H1 (cell line): Measurements from ENCODE around the gene SMARCAL1. TPM values are rescaled to one million over a fixed set of nuclear protein-coding genes. Genes with fewer than 3 reads are reported as not detected.

Experiments used
- CTCF ChIA-PET: fragments of 300-600 bp; sonication (Branson Sonifier 250); formaldehyde crosslinking; loops from one replicate; lab custom pipeline; 2021; ENCODE audit not compliant: partially characterized antibody; lab: Charles Lee
- POLR2A ChIA-PET: fragments of 300-600 bp; sonication (Branson Sonifier 250); formaldehyde crosslinking; loops from one replicate; lab custom pipeline; 2021; ENCODE audit warnings: inconsistent platforms; ENCODE audit not compliant: partially characterized antibody; lab: Charles Lee
- DNase-seq, 2 experiments: peaks; one replicate each; pipeline versions ENCODE4 v3.0.0 to v3.0.0-alpha.2; 2010 to 2022; ENCODE audit warnings: low spot score in 2 of 2, low read depth in 1 of 2, mixed read lengths in 1 of 2
- FAIRE-seq: peaks from 2 replicates; lab custom pipeline; 2011; peaks lifted over from hg19 to GRCh38; lab: Jason Lieb, UNC
- H2AFZ ChIP-seq: 2 replicates; pipeline ENCODE4 v1.8.1; 2012; ENCODE audit warnings: low read length, inconsistent platforms
- H2AK5ac ChIP-seq: 2 replicates; pipeline ENCODE4 v1.6.1; 2013; ENCODE audit warnings: low read depth, low read length
- H2BK120ac ChIP-seq: replicated peaks from 2 replicates; pipeline ENCODE3; 2013; ENCODE audit warnings: low read depth, low read length, inconsistent platforms
- H2BK12ac ChIP-seq: 2 replicates; pipeline ENCODE4 v1.6.1; 2013; ENCODE audit warnings: low read depth, low read length
- H2BK15ac ChIP-seq: 2 replicates; pipeline ENCODE4 v1.6.1; 2013; ENCODE audit warnings: low read length
- H2BK20ac ChIP-seq: 2 replicates; pipeline ENCODE4 v1.6.1; 2013; ENCODE audit warnings: low read length
- H2BK5ac ChIP-seq: 2 replicates; pipeline ENCODE4 v1.6.1; 2013; ENCODE audit warnings: low read depth, low read length
- H3K14ac ChIP-seq: 2 replicates; pipeline ENCODE4 v1.6.1; 2013; ENCODE audit warnings: inconsistent platforms; ENCODE audit not compliant: insufficient read length
- H3K18ac ChIP-seq: 2 replicates; pipeline ENCODE4 v1.6.1; 2013; ENCODE audit warnings: low read length; ENCODE audit errors: extremely low read depth
- H3K23ac ChIP-seq: 2 replicates; pipeline ENCODE4 v1.6.1; 2013; ENCODE audit warnings: inconsistent platforms; ENCODE audit not compliant: insufficient read length
- H3K23me2 ChIP-seq: 2 replicates; pipeline ENCODE4 v1.6.1; 2013; ENCODE audit warnings: low read depth, low read length
- H3K27ac ChIP-seq: 2 replicates; pipeline ENCODE4 v1.6.1; 2011; ENCODE audit warnings: low read depth, low read length, inconsistent platforms
- H3K27me3 ChIP-seq, 4 experiments: replicated peaks in 1 of 4; 1 replicate in 1 of 4; 2 replicates in 3 of 4; pipeline versions ENCODE4 v1.6.1 to v1.8.1; 2011 to 2013; ENCODE audit warnings: low read length in 3 of 4, mild to moderate bottlenecking in 3 of 4, inconsistent platforms in 2 of 4, mixed read lengths in 2 of 4, moderate library complexity in 1 of 4; ENCODE audit not compliant: control insufficient read depth in 3 of 4, insufficient read depth in 3 of 4; ENCODE audit errors: extremely low read depth in 1 of 4
- H3K36me3 ChIP-seq, 4 experiments: 2 replicates each; pipeline versions ENCODE4 v1.6.1 to v1.8.1; 2011 to 2013; ENCODE audit warnings: mild to moderate bottlenecking in 4 of 4, low read length in 3 of 4, moderate library complexity in 2 of 4, control low read depth in 1 of 4, inconsistent platforms in 1 of 4; ENCODE audit not compliant: insufficient read depth in 4 of 4, control insufficient read depth in 2 of 4
- H3K4ac ChIP-seq: replicated peaks from 2 replicates; pipeline ENCODE3; 2013; ENCODE audit warnings: low read length, low read depth, mixed read lengths, inconsistent platforms; ENCODE audit not compliant: insufficient read length
- H3K4me1 ChIP-seq, 4 experiments: replicated peaks in 1 of 4; 1 replicate in 1 of 4; 2 replicates in 3 of 4; pipeline versions ENCODE4 v1.6.1 to v1.8.1; 2011 to 2013; ENCODE audit warnings: low read length in 3 of 4, inconsistent platforms in 2 of 4, mixed read lengths in 1 of 4; ENCODE audit not compliant: insufficient read depth in 4 of 4, control insufficient read depth in 3 of 4
- H3K4me2 ChIP-seq, 2 experiments: 2 replicates each; pipeline versions ENCODE4 v1.6.1 to v1.8.1; 2011 to 2013; ENCODE audit warnings: low read depth in 2 of 2, low read length in 2 of 2, control low read depth in 1 of 2, inconsistent platforms in 1 of 2, mild to moderate bottlenecking in 1 of 2; ENCODE audit not compliant: insufficient read depth in 1 of 2
- H3K4me3 ChIP-seq, 4 experiments: fragments of 200-600, 300-600 bp in 1 of 4; sonication (generic), shearing (Covaris generic), sonication (Bioruptor Twin) in 1 of 4; 2 replicates each; pipeline versions ENCODE4 v1.5.1 to v1.8.1; 2011 to 2016; ENCODE audit warnings: low read length in 4 of 4, low read depth in 3 of 4, control low read depth in 2 of 4, inconsistent platforms in 2 of 4, mild to moderate bottlenecking in 2 of 4, mixed read lengths in 1 of 4, moderate library complexity in 1 of 4; ENCODE audit not compliant: insufficient read depth in 2 of 4; ENCODE audit errors: extremely low read depth in 1 of 4
- H3K56ac ChIP-seq: replicated peaks from 2 replicates; pipeline ENCODE3; 2013; ENCODE audit warnings: low read depth, mild to moderate bottlenecking, mixed read lengths, low read length, inconsistent platforms; ENCODE audit not compliant: insufficient read length
- H3K79me1 ChIP-seq: 2 replicates; pipeline ENCODE4 v1.6.1; 2013; ENCODE audit warnings: low read depth, low read length, control low read depth
- H3K79me2 ChIP-seq, 2 experiments: 2 replicates each; pipeline versions ENCODE4 v1.6.1 to v1.8.1; 2012 to 2013; ENCODE audit warnings: low read length in 2 of 2, mild to moderate bottlenecking in 2 of 2, inconsistent platforms in 1 of 2; ENCODE audit not compliant: insufficient read depth in 2 of 2, control insufficient read depth in 1 of 2
- H3K9ac ChIP-seq, 4 experiments: replicated peaks in 1 of 4; 1 replicate in 1 of 4; 2 replicates in 3 of 4; pipeline versions ENCODE4 v1.6.1 to v1.8.1; 2011 to 2013; ENCODE audit warnings: low read depth in 3 of 4, low read length in 3 of 4, control low read depth in 2 of 4, mild to moderate bottlenecking in 2 of 4, moderate library complexity in 2 of 4, inconsistent platforms in 1 of 4; ENCODE audit errors: extremely low read depth in 1 of 4
- H3K9me3 ChIP-seq, 2 experiments: 2 replicates each; pipeline versions ENCODE4 v1.6.1 to v1.8.1; 2012 to 2013; ENCODE audit warnings: mild to moderate bottlenecking in 2 of 2, moderate library complexity in 2 of 2, control low read depth in 1 of 2, inconsistent platforms in 1 of 2, low read depth in 1 of 2, low read length in 1 of 2, mixed read lengths in 1 of 2; ENCODE audit not compliant: insufficient read depth in 2 of 2
- H4K20me1 ChIP-seq, 2 experiments: replicated peaks in 1 of 2; 2 replicates each; pipeline versions ENCODE3 to v1.8.1; 2011 to 2013; ENCODE audit warnings: inconsistent platforms in 2 of 2, low read length in 2 of 2, mild to moderate bottlenecking in 1 of 2; ENCODE audit not compliant: insufficient read depth in 2 of 2, control insufficient read depth in 1 of 2
- H4K5ac ChIP-seq: 2 replicates; pipeline ENCODE4 v1.6.1; 2013; ENCODE audit warnings: low read length, low read depth, mixed read lengths, inconsistent platforms; ENCODE audit not compliant: insufficient read length
- H4K8ac ChIP-seq: 2 replicates; pipeline ENCODE4 v1.8.0; 2013; ENCODE audit warnings: mild to moderate bottlenecking, moderate library complexity, low read length, inconsistent platforms; ENCODE audit not compliant: insufficient read depth; ENCODE audit errors: extremely low read depth
- H4K91ac ChIP-seq: replicated peaks from 2 replicates; pipeline ENCODE3; 2013; ENCODE audit warnings: low read length, mixed read lengths, inconsistent platforms; ENCODE audit not compliant: insufficient read length
- ATF2 ChIP-seq: IDR thresholded peaks from 2 replicates; pipeline ENCODE4 v1.6.1; 2012; ENCODE audit warnings: low read length, inconsistent platforms
- ATF3 ChIP-seq: IDR thresholded peaks from 2 replicates; pipeline ENCODE4 v1.6.1; 2011; ENCODE audit warnings: low read depth, mild to moderate bottlenecking, low read length; ENCODE audit not compliant: insufficient read depth
- BRCA1 ChIP-seq: IDR thresholded peaks from 2 replicates; pipeline ENCODE4 v1.6.1; 2012; ENCODE audit warnings: low read depth, low read length, improper control_type of control experiment
- CHD1 ChIP-seq: IDR thresholded peaks from 2 replicates; pipeline ENCODE4 v1.6.1; 2012; ENCODE audit warnings: low read depth, low read length, improper control_type of control experiment
- CREB1 ChIP-seq: IDR thresholded peaks from 2 replicates; pipeline ENCODE4 v1.6.1; 2012; ENCODE audit warnings: inconsistent platforms
- FOSL1 ChIP-seq: IDR thresholded peaks from 2 replicates; pipeline ENCODE4 v1.6.1; 2011; ENCODE audit warnings: mild to moderate bottlenecking, low read depth, low read length, moderate library complexity; ENCODE audit not compliant: insufficient read depth
- KDM5A ChIP-seq: fragments of 200-600 bp; IDR thresholded peaks from 2 replicates; pipeline ENCODE4 v1.7.1; 2012; ENCODE audit warnings: mild to moderate bottlenecking, low read length, inconsistent platforms, mixed read lengths
- NRF1 ChIP-seq: IDR thresholded peaks from 2 replicates; pipeline ENCODE4 v1.6.1; 2011; ENCODE audit warnings: mild to moderate bottlenecking, low read depth, low read length, improper control_type of control experiment
- RBBP5 ChIP-seq: IDR thresholded peaks from 2 replicates; pipeline ENCODE4 v1.7.1; 2012; ENCODE audit warnings: low read depth, mild to moderate bottlenecking, inconsistent platforms, low read length, moderate library complexity, borderline replicate concordance
- RFX5 ChIP-seq: IDR thresholded peaks from 2 replicates; pipeline ENCODE4 v1.6.1; 2011; ENCODE audit warnings: low read depth, low read length, improper control_type of control experiment, borderline replicate concordance
- SUZ12 ChIP-seq: fragments of 200-600 bp; sonication (generic); IDR thresholded peaks from 2 replicates; pipeline ENCODE4 v1.6.1; 2012; ENCODE audit warnings: mild to moderate bottlenecking, inconsistent platforms, low read length, moderate library complexity, mixed read lengths
- TBP ChIP-seq: IDR thresholded peaks from 2 replicates; pipeline ENCODE4 v1.6.1; 2011; ENCODE audit warnings: low read depth, low read length, improper control_type of control experiment
- WGBS, 2 experiments: shearing (Covaris generic) in 1 of 2; methylation state at CpG; one replicate each; pipeline versions ENCODE4 v1.1.6 to v1.1.7; 2013 to 2015; ENCODE audit warnings: low lambda C conversion rate in 2 of 2, mixed read lengths in 2 of 2, inconsistent platforms in 1 of 2, low coverage in 1 of 2, missing lambda C conversion rate in 1 of 2; ENCODE audit not compliant: insufficient replicate concordance in 2 of 2, insufficient coverage in 1 of 2, insufficient read length in 1 of 2; ENCODE audit errors: extremely low coverage in 1 of 2, missing lambda C conversion rate in 1 of 2; 5-methylcytosine and 5-hydroxymethylcytosine counted together
- polyA plus RNA-seq, 7 experiments: library from polyadenylated mRNA; depleted of rRNA in 3 of 7; stranded (reverse) in 5 of 7; unstranded in 2 of 7; fragments of >200 nt in 5 of 7; fragments of 200-250 nt in 2 of 7; gene quantifications; 1 replicate in 5 of 7; 2 replicates in 1 of 7; 4 replicates in 1 of 7; pipeline versions ENCODE4 v1.2.1 to v1.2.3, GENCODE V29; 2011 to 2013; ENCODE audit warnings: missing spikeins in 2 of 7, mixed read lengths in 2 of 7
- total RNA-seq: library from RNA; stranded (reverse); fragmentation: NEBNext Ultra II Directional; extraction: Animal tissue kit (Norgen Biotek cat#: 25700); gene quantifications from 2 replicates; pipeline ENCODE4 v1.2.1, GENCODE V29; 2021

Gene SMARCAL1
- total and polyA plus RNA-seq, 2 of the 8 experiments (the other 6 are each of a cell fraction or from before 2014, with no cell fraction given): 17.6 to 17.9 TPM

GRCh38 chr2:216379977-216380376 lies 32.3 kb upstream of the SMARCAL1 start:
- no peak overlapping the region for H2AFZ ChIP-seq
- H3K36me3 ChIP-seq: no peaks in the 10 kb centered on the region
- FAIRE-seq (no peak), DNase-seq (no peak)
- ChIA-PET POLR2A (interaction anchor here (1.0 kb wide), 1 partner anchor 119 kb away, joined by 4 read pairs; the partner anchor contains the start of gene RPL37A), CTCF (interaction anchor here (1.2 to 4.0 kb wide), 6 partner anchors 14 to 158 kb away, joined by 3 to 34 read pairs (median 4); no protein-coding TSS in a partner anchor)
- H2BK20ac ChIP-seq: no peak overlapping the region
- no peak overlapping the region for H2BK15ac ChIP-seq
- no peak overlapping the region for H3K4me2 ChIP-seq
- no peak overlapping the region for H4K8ac ChIP-seq
- H3K27ac ChIP-seq: no peak overlapping the region
- no peaks in the 10 kb centered on the region; a peak in 1 of 7 replicates for H3K27me3 ChIP-seq
- no peaks in the 10 kb centered on the region for H3K79me1 ChIP-seq
- no peak overlapping the region for H2BK120ac ChIP-seq
- H3K23me2 ChIP-seq: no peaks in the 10 kb centered on the region
- H3K14ac ChIP-seq: no peak overlapping the region
- no peak overlapping the region for H3K9ac ChIP-seq
- H2BK5ac ChIP-seq: no peak overlapping the region
- no peaks in the 10 kb centered on the region for H3K9me3 ChIP-seq
- H3K23ac ChIP-seq: no peak overlapping the region
- no peak overlapping the region for H3K4ac ChIP-seq
- no peak overlapping the region for H4K5ac ChIP-seq
- H2BK12ac ChIP-seq: no peak overlapping the region
- no peak overlapping the region for H4K91ac ChIP-seq
- WGBS, 2 experiments: 78% methylated on average over 5 of the region's 5 CpGs; no CpG with 5 or more reads in 1 of the 2 experiments
- no peak overlapping the region for H3K4me3 ChIP-seq
- no peak overlapping the region for H2AK5ac ChIP-seq
- H3K4me1 ChIP-seq: no peaks in the 10 kb centered on the region
- no peak overlapping the region for H3K18ac ChIP-seq
- H3K79me2 ChIP-seq: no peaks in the 10 kb centered on the region
- no peaks in the 10 kb centered on the region for H4K20me1 ChIP-seq
- H3K56ac ChIP-seq: no peak overlapping the region
- TF ChIP-seq RFX5 (no peak), TBP (no peak), NRF1 (no peak), ATF3 (no peak), KDM5A (no peak), RBBP5 (no peak), FOSL1 (no peak), SUZ12 (no peak), CREB1 (no peak), ATF2 (no peak), BRCA1 (no peak), CHD1 (no peak)
